HG03108 (cell line): ENCODE data around the gene COG3.

ENCODE experiments used
- ATAC-seq: cut with Tn5 transposase; IDR thresholded peaks from one replicate; pipeline ENCODE4 v1.9.1; 2021; ENCODE audit warnings: moderate library complexity; ENCODE audit not compliant: unreplicated experiment

Gene COG3

GRCh38 chr13:45544520-45544919 lies 79.8 kb downstream of the COG3 start:
- no peak for ATAC-seq

GRCh38 chr13:45545686-45546409 lies 81.1 kb downstream of the COG3 start:
- ATAC-seq: no peak

GRCh38 chr13:45546410-45546765 lies 81.6 kb downstream of the COG3 start:
- no peak for ATAC-seq

GRCh38 chr13:45548281-45548680 lies 83.5 kb downstream of the COG3 start:
- no peak for ATAC-seq

GRCh38 chr13:45554604-45555109 lies 89.9 kb downstream of the COG3 start:
- ATAC-seq: no peak

GRCh38 chr13:45564133-45564776 lies 99.5 kb downstream of the COG3 start:
- ATAC-seq: no peak

GRCh38 chr13:45565331-45565730 lies 100.6 kb downstream of the COG3 start:
- no peak for ATAC-seq

- no peak for ATAC-seq
These were observed 110.5 kb downstream of the COG3 start for GRCh38 chr13:45575146-45575829.

GRCh38 chr13:45575830-45576180 lies 111.1 kb downstream of the COG3 start:
- ATAC-seq: no peak

- no peak for ATAC-seq
These were observed 111.7 kb downstream of the COG3 start for GRCh38 chr13:45576466-45576865.

- no peak for ATAC-seq
These were observed 117.8 kb downstream of the COG3 start for GRCh38 chr13:45582408-45583076.

- no peak for ATAC-seq
These were observed 120.1 kb downstream of the COG3 start for GRCh38 chr13:45584816-45585215.
